HepG2 (cell line): ENCODE results near the gene GNG12. TPM values are rescaled to one million over a fixed set of nuclear protein-coding genes. Genes with fewer than 3 reads are reported as not detected.

Experiments used
- ASH2L ChIP-seq: fragments of 300-600, 200-600 bp; sonication (generic); IDR thresholded peaks from 2 replicates; pipeline ENCODE4 v1.7.0; 2017; ENCODE audit warnings: low read depth, mild to moderate bottlenecking, moderate library complexity, mixed read lengths, low read length; ENCODE audit not compliant: insufficient read length
- CREM ChIP-seq, 2 experiments: sonication (generic) in 1 of 2; formaldehyde crosslinking in 1 of 2; IDR thresholded peaks; 2 replicates each; pipeline versions ENCODE4 v1.4.0 to v1.6.1; 2016 to 2020; ENCODE audit warnings: antibody characterized with exemption in 1 of 2, mild to moderate bottlenecking in 1 of 2, missing genetic modification reagents in 1 of 2
- DNMT1 ChIP-seq: sonication (generic); formaldehyde crosslinking; IDR thresholded peaks from 2 replicates; pipeline ENCODE4 v1.5.1; 2020; ENCODE audit warnings: mild to moderate bottlenecking, missing genetic modification reagents
- E2F2 ChIP-seq: sonication (generic); formaldehyde crosslinking; IDR thresholded peaks from 2 replicates; pipeline ENCODE4 v1.4.0; 2020; ENCODE audit warnings: missing genetic modification reagents, borderline replicate concordance
- GMEB1 ChIP-seq: sonication (generic); formaldehyde crosslinking; IDR thresholded peaks from 2 replicates; pipeline ENCODE4 v1.5.1; 2020; ENCODE audit warnings: missing genetic modification reagents, mild to moderate bottlenecking, borderline replicate concordance
- HNF1B ChIP-seq: sonication (generic); formaldehyde crosslinking; IDR thresholded peaks from 2 replicates; pipeline ENCODE4 v1.5.1; 2020; ENCODE audit warnings: mild to moderate bottlenecking, moderate library complexity, missing genetic modification reagents
- PTBP1 ChIP-seq: fragments of 200-400 bp; formaldehyde crosslinking; IDR thresholded peaks from 2 replicates; pipeline ENCODE4 v1.6.1; 2018; ENCODE audit warnings: low read length, low read depth; ENCODE audit not compliant: poor library complexity, severe bottlenecking
- SATB2 ChIP-seq: sonication (generic); formaldehyde crosslinking; IDR thresholded peaks from 2 replicates; pipeline ENCODE4 v1.5.0; 2020; ENCODE audit warnings: missing genetic modification reagents
- SRSF1 ChIP-seq: fragments of 200-400 bp; formaldehyde crosslinking; optimal IDR thresholded peaks from 2 replicates; pipeline ENCODE3; 2017; ENCODE audit warnings: mild to moderate bottlenecking, low read depth, low read length, moderate library complexity
- TMF1 ChIP-seq: sonication (generic); formaldehyde crosslinking; IDR thresholded peaks from 2 replicates; pipeline ENCODE4 v1.8.1; 2022; ENCODE audit warnings: low read depth, missing genetic modification reagents
- ZNF264 ChIP-seq: sonication (generic); formaldehyde crosslinking; IDR thresholded peaks from 2 replicates; pipeline ENCODE4 v1.4.0; 2020; ENCODE audit warnings: missing genetic modification reagents
- ZNF564 ChIP-seq: sonication (generic); formaldehyde crosslinking; IDR thresholded peaks from 2 replicates; pipeline ENCODE4 v1.8.1; 2023; ENCODE audit warnings: mild to moderate bottlenecking, missing genetic modification reagents
- ZNF569 ChIP-seq: sonication (generic); formaldehyde crosslinking; IDR thresholded peaks from 2 replicates; pipeline ENCODE4 v1.5.0; 2020; ENCODE audit warnings: mild to moderate bottlenecking, missing genetic modification reagents, moderate library complexity, borderline replicate concordance
- ZNF580 ChIP-seq: IDR thresholded peaks from 2 replicates; pipeline ENCODE4 v1.6.1; 2016; ENCODE audit warnings: low read depth, borderline replicate concordance
- polyA plus RNA-seq, 8 experiments: library from polyadenylated mRNA; depleted of rRNA in 3 of 8; stranded (reverse) in 7 of 8; unstranded in 1 of 8; fragments of >200 nt; fragmentation: Illumina TruSeq in 4 of 8; extraction: Trizol in 4 of 8; gene quantifications; 2 replicates each; pipeline versions ENCODE4 v1.2.1 to v1.2.3, GENCODE V29; 2011 to 2016; ENCODE audit warnings: low read depth in 4 of 8, missing spikeins in 1 of 8, mixed read lengths in 1 of 8; ENCODE audit not compliant: insufficient read depth in 1 of 8
- total RNA-seq, 5 experiments: library from RNA; depleted of rRNA; stranded (reverse); fragments of >200 nt; fragmentation: Illumina TruSeq; extraction: Trizol; gene quantifications; 2 replicates each; pipeline ENCODE4 v1.2.3, GENCODE V29; 2016; ENCODE audit warnings: low read depth in 1 of 5
- TF ChIP-seq, protein P1 (sequence below): sonication (generic); formaldehyde crosslinking; IDR thresholded peaks from 2 replicates; pipeline ENCODE4 v1.5.0; 2020; ENCODE audit warnings: mild to moderate bottlenecking, missing genetic modification reagents, borderline replicate concordance

GNG12 gene
- total and polyA plus RNA-seq, 2 of the 13 experiments (the other 11 are each of a cell fraction or from before 2014, with no cell fraction given), result 0.11 TPM

DNA sequence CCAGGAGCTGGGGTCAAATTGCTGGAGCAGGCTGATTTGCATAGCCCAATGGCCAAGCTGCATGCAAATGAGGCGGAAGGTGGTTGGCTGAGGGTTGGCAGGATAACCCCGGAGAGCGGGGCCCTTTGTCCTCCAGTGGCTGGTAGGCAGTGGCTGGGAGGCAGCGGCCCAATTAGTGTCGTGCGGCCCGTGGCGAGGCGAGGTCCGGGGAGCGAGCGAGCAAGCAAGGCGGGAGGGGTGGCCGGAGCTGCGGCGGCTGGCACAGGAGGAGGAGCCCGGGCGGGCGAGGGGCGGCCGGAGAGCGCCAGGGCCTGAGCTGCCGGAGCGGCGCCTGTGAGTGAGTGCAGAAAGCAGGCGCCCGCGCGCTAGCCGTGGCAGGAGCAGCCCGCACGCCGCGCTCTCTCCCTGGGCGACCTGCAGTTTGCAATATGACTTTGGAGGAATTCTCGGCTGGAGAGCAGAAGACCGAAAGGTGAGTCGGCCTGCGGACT is 148.2 kb downstream of the GNG12 start, which contains the start of gene GADD45A (continued):
- TF ChIP-seq TMF1 (CRISPR knock-in tag) (peak; percentile 94), DNMT1 (CRISPR knock-in tag) (0 out of 2 replicates have a peak, but pooled peaks have one; percentile 75), SATB2 (CRISPR knock-in tag) (no peak), ZNF564 (CRISPR knock-in tag) (peak; percentile 29; the same call in 1 of the 2 replicates), CREM (IDR thresholded peaks at IDR 0.05) (no peak), CREM (CRISPR knock-in tag; IDR thresholded peaks at IDR 0.05) (no peak), PTBP1 (no peak), SRSF1 (peak; percentile 88), ASH2L (peak; percentile 65), ZNF580 (CRISPR knock-in tag) (peak; percentile 97; the same call in 1 of the 2 replicates), E2F2 (peak; percentile 80; the same call in 1 of the 2 replicates), ZNF569 (CRISPR knock-in tag) (no peak), GMEB1 (CRISPR knock-in tag) (peak; percentile 44; the same call in 1 of the 2 replicates), HNF1B (CRISPR knock-in tag) (peak; percentile 93; the same call in 1 of the 2 replicates), ZNF264 (CRISPR knock-in tag) (no peak; the same call in none of the 2 replicates)
- TF ChIP-seq, protein P1, sequence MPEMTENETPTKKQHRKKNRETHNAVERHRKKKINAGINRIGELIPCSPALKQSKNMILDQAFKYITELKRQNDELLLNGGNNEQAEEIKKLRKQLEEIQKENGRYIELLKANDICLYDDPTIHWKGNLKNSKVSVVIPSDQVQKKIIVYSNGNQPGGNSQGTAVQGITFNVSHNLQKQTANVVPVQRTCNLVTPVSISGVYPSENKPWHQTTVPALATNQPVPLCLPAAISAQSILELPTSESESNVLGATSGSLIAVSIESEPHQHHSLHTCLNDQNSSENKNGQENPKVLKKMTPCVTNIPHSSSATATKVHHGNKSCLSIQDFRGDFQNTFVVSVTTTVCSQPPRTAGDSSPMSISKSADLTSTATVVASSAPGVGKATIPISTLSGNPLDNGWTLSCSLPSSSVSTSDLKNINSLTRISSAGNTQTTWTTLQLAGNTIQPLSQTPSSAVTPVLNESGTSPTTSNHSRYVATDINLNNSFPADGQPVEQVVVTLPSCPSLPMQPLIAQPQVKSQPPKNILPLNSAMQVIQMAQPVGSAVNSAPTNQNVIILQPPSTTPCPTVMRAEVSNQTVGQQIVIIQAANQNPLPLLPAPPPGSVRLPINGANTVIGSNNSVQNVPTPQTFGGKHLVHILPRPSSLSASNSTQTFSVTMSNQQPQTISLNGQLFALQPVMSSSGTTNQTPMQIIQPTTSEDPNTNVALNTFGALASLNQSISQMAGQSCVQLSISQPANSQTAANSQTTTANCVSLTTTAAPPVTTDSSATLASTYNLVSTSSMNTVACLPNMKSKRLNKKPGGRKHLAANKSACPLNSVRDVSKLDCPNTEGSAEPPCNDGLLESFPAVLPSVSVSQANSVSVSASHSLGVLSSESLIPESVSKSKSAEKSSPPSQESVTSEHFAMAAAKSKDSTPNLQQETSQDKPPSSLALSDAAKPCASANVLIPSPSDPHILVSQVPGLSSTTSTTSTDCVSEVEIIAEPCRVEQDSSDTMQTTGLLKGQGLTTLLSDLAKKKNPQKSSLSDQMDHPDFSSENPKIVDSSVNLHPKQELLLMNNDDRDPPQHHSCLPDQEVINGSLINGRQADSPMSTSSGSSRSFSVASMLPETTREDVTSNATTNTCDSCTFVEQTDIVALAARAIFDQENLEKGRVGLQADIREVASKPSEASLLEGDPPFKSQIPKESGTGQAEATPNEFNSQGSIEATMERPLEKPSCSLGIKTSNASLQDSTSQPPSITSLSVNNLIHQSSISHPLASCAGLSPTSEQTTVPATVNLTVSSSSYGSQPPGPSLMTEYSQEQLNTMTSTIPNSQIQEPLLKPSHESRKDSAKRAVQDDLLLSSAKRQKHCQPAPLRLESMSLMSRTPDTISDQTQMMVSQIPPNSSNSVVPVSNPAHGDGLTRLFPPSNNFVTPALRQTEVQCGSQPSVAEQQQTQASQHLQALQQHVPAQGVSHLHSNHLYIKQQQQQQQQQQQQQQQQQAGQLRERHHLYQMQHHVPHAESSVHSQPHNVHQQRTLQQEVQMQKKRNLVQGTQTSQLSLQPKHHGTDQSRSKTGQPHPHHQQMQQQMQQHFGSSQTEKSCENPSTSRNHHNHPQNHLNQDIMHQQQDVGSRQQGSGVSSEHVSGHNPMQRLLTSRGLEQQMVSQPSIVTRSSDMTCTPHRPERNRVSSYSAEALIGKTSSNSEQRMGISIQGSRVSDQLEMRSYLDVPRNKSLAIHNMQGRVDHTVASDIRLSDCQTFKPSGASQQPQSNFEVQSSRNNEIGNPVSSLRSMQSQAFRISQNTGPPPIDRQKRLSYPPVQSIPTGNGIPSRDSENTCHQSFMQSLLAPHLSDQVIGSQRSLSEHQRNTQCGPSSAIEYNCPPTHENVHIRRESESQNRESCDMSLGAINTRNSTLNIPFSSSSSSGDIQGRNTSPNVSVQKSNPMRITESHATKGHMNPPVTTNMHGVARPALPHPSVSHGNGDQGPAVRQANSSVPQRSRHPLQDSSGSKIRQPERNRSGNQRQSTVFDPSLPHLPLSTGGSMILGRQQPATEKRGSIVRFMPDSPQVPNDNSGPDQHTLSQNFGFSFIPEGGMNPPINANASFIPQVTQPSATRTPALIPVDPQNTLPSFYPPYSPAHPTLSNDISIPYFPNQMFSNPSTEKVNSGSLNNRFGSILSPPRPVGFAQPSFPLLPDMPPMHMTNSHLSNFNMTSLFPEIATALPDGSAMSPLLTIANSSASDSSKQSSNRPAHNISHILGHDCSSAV (CRISPR knock-in tag), result no peak
